Testis (tissue), 3 donors: ENCODE data around the gene RABEP2. TPM values are rescaled to one million over a fixed set of nuclear protein-coding genes. Genes with fewer than 3 reads are reported as not detected.
"Not testable (repeated sequence)": the region's sequence is repeated elsewhere in the genome, so short reads cannot be mapped to it uniquely, and the experiment has no call there.

Experiments used
- DNase-seq: peaks from one replicate; pipeline ENCODE4 v3.0.0-alpha.2; 2019
- H3K27ac ChIP-seq, 2 donors: fragments of 200-600 bp; sonication (generic); one replicate each; pipeline ENCODE4 v1.5.1; 2019
- H3K27me3 ChIP-seq: fragments of 200-600 bp; sonication (generic); one replicate; pipeline ENCODE4 v1.5.1; 2019
- H3K36me3 ChIP-seq: fragments of 200-600 bp; sonication (generic); one replicate; pipeline ENCODE4 v1.5.1; 2017; ENCODE audit warnings: low read depth; ENCODE audit errors: missing control alignments
- H3K4me1 ChIP-seq: fragments of 200-600 bp; sonication (generic); one replicate; pipeline ENCODE4 v1.5.1; 2019
- H3K4me3 ChIP-seq, 2 donors: fragments of 200-600 bp; sonication (generic); one replicate each; pipeline ENCODE4 v1.5.1; 2017 to 2019
- H3K9me3 ChIP-seq: fragments of 200-600 bp; sonication (generic); one replicate; pipeline ENCODE4 v1.5.1; 2017
- POLR2A ChIP-seq: fragments of 450-650 bp; IDR thresholded peaks from one replicate; pipeline ENCODE4 v1.6.1; 2017; ENCODE audit warnings: antibody characterized with exemption, mild to moderate bottlenecking, moderate library complexity
- WGBS, 2 donors: methylation state at CpG; one replicate each; pipeline ENCODE4 v1.1.5; 2018; 5-methylcytosine and 5-hydroxymethylcytosine counted together
- intact Hi-C: fragments of 100-400 bp; cut with DNase I; formaldehyde crosslinking; loops from one replicate; pipeline ENCODE4 v1.15.1; 2023; ENCODE audit warnings: low total_unique reads
- polyA plus RNA-seq: library from polyadenylated mRNA; stranded (reverse); fragments of 350-450 nt; fragmentation: Illumina TruSeq; extraction: RNeasy Lipid Tissue Mini Kit (QIAGEN cat#74804); gene quantifications from one replicate; pipeline ENCODE4 v1.2.3, GENCODE V29; 2014; ENCODE audit warnings: low read depth, low replicate concordance; ENCODE audit not compliant: insufficient read depth
- total RNA-seq, 2 donors: library from RNA; depleted of rRNA; stranded (reverse); fragments of >200 nt; gene quantifications; one replicate each; pipeline ENCODE4 v1.2.3, GENCODE V29; 2016
- TF ChIP-seq, protein P1 (sequence below), 3 experiments: fragments of 450-650 bp in 2 of 3; fragments of 200-600 bp in 1 of 3; sonication (generic) in 1 of 3; IDR thresholded peaks; one replicate each; pipeline ENCODE4 v1.5.1; 2016 to 2019; ENCODE audit warnings: antibody characterized with exemption in 3 of 3, mild to moderate bottlenecking in 2 of 3, moderate library complexity in 1 of 3

The RABEP2 gene
- total and polyA plus RNA-seq, 3 donors from 2014 or later, result 14.2 to 51.8 (median 43.3) TPM

DNA sequence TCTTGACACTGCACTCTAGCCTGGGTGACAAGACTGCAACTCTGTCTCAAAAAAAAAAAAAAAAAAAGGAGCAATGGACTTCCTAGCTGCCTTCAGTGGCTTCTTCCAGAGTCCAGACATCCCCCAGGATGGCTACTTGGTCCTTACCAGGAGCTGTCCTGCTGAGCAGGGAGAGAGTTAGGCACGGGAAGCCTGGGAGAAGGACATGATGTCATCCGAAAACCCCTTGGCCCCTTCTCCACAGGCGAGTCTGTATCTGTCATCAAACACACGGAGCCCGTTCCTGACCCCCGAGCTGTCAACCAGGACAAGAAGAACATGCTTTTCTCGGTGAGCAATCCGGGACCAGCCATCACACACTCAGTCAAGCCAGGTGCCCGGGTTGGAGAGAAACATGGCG lies 38.1 kb downstream of the RABEP2 start:
- Histone ChIP-seq H3K36me3 (no peaks in the 10 kb centered on the region), H3K4me3 (no peak overlapping the region), H3K9me3 (no peaks in the 10 kb centered on the region), H3K27ac (no peak overlapping the region), H3K27me3 (no peaks in the 10 kb centered on the region), H3K4me1 (no peaks in the 10 kb centered on the region)
- 81 to 87% methylated on average over 10 of the region's 10 CpGs for WGBS, 2 donors
- no peak for DNase-seq
- intact Hi-C loops, result no loop called here
- no peak for TF ChIP-seq POLR2A
- TF ChIP-seq, protein P1, sequence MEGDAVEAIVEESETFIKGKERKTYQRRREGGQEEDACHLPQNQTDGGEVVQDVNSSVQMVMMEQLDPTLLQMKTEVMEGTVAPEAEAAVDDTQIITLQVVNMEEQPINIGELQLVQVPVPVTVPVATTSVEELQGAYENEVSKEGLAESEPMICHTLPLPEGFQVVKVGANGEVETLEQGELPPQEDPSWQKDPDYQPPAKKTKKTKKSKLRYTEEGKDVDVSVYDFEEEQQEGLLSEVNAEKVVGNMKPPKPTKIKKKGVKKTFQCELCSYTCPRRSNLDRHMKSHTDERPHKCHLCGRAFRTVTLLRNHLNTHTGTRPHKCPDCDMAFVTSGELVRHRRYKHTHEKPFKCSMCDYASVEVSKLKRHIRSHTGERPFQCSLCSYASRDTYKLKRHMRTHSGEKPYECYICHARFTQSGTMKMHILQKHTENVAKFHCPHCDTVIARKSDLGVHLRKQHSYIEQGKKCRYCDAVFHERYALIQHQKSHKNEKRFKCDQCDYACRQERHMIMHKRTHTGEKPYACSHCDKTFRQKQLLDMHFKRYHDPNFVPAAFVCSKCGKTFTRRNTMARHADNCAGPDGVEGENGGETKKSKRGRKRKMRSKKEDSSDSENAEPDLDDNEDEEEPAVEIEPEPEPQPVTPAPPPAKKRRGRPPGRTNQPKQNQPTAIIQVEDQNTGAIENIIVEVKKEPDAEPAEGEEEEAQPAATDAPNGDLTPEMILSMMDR (IDR thresholded peaks at IDR 0.05), result no peak

DNA sequence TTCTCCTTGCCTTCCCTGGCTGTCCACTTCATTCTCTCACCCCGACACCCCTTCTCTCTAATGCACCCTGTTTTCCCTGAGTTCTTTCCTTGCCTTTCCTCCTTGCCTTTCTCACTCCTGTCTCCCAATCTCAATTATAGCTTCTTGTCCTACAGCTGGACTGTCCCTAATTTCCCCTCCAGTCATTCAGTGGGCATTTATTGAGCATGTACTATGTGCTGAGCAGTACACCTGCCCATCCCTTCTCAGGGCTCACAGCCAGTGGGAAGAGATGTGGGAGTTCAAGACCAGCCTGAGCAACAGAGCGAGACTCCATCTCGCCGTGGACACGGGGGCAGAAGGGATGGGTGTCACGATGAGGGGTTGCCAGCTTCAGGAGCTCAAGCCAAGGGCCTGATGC lies 41.0 kb downstream of the RABEP2 start:
- Histone ChIP-seq H3K27me3 (no peaks in the 10 kb centered on the region), H3K9me3 (no peaks in the 10 kb centered on the region), H3K36me3 (no peaks in the 10 kb centered on the region), H3K4me1 (peaks cover 5% of the 10 kb centered on the region), H3K4me3 (no peak overlapping the region), H3K27ac (no peak overlapping the region)
- intact Hi-C loops, result no loop called here
- WGBS, 2 donors, result 94 to 97% methylated on average over 6 of the region's 6 CpGs
- no peak for DNase-seq
- TF ChIP-seq, protein P1 (IDR thresholded peaks at IDR 0.05), result no peak
- no peak for TF ChIP-seq POLR2A

DNA sequence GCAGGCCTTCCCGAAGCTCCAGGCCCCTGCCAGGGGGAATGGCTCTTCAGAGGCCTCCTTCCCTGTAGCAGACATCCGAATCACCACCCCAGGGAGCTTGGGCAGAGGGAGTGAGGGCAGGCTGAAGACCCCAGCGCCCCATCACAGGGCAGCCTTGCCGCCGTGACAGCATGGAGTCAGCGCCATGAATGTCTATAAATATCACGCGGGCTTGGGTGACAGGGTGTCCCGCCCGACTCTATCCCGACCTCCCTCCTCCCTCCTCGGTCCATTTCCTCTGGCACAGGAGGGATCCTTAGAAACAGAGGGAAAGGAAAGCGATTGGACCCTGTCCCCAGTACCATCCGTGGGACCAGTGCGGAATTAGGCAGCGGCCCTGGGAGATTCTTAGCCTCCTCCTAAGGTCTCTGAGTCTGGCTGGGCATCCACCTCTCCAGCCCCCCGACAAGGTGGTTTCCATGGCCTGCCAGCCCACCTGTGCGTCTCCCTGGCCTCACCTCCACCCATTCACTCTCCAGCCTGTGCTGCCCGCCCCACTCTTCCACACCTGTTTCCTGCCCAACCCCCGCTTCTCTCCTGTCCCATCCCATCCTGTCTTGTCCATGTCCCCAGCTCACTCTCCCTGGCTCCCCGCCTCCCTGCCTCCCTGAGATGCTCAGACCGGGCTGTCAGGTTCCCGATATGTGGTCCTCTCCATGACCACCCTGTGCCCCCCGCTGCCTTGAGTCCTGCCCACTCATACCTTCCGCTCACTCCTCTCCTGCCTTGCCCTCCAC lies 41.6 kb downstream of the RABEP2 start:
- no peak for DNase-seq
- Histone ChIP-seq H3K4me3 (no peak overlapping the region), H3K27me3 (no peaks in the 10 kb centered on the region), H3K36me3 (no peaks in the 10 kb centered on the region), H3K4me1 (peaks cover 5% of the 10 kb centered on the region), H3K27ac (no peak overlapping the region), H3K9me3 (no peaks in the 10 kb centered on the region)
- 69 to 82% methylated on average over 22 to 25 of the region's 25 CpGs for WGBS, 2 donors
- TF ChIP-seq POLR2A, result no peak
- TF ChIP-seq, protein P1 (IDR thresholded peaks at IDR 0.05), result no peak
- intact Hi-C loops, result no loop called here

DNA sequence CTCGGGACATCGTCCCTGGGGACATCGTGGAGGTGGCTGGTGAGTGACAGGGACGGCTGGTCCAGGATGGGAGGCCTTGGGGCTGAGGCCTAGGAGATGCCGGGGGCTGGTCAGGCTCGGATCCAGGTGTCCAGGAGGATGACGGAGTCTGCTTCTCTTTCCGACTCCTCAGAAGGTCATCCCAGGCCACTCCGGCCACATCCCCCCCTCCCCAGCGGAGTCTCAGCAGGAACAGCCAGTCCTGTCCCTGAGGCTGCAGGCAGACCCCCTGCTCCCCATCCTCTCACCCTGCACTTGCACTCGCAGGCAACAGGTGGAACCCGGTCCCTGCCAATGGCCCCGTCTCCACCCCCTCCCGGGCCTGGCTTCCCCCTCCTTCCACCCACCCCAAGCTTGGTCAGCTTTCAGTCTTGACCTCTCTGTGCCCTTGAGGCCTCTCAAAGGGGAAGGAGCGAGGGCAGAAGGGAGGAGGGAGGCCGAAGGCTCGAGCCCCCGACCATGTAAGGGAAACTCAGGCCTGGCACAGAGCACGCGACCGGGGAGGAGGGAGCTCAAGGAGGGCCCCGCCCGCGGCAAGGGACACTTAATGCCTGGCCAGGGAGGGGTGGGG lies 42.4 kb downstream of the RABEP2 start:
- WGBS, 2 donors, result 56 to 70% methylated on average over 21 to 24 of the region's 24 CpGs
- DNase-seq, result no peak
- no peaks in the 10 kb centered on the region for H3K27me3 ChIP-seq
- H3K4me3 ChIP-seq, result no peak overlapping the region
- TF ChIP-seq, protein P1 (IDR thresholded peaks at IDR 0.05), result no peak
- TF ChIP-seq POLR2A, result no peak
- H3K4me1 ChIP-seq, result peaks cover 5% of the 10 kb centered on the region
- intact Hi-C loops, result no loop called here
- H3K9me3 ChIP-seq, result no peaks in the 10 kb centered on the region
- no peaks in the 10 kb centered on the region for H3K36me3 ChIP-seq
- H3K27ac ChIP-seq, result no peak overlapping the region

DNA sequence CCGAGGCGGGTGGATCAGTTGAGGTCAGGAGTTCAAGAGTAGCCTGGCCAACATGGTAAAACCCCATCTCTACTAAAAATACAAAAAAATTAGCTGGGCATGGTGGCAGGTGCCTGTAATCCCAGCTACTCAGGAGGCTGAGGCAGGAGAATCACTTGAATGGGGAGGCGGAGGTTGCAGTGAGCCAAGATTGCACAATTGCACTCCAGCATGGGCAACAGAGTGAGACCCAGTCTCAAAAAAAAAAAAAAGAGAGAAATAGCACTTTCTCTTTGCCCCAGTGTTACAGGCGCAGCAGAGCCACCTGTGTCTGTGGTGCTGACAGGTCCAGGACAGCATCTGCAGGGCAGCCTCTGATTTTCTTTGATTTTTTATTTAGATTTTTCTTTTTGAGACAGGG lies 43.5 kb downstream of the RABEP2 start:
- 86 to 98% methylated on average over 4 of the region's 4 CpGs for WGBS, 2 donors
- H3K4me3 ChIP-seq, H3K9me3 ChIP-seq, H3K4me1 ChIP-seq, DNase-seq, H3K36me3 ChIP-seq, H3K27ac ChIP-seq, intact Hi-C loops, H3K27me3 ChIP-seq: not testable (repeated sequence)
